ENCODE measurements around the gene PIGC.

Gene PIGC

GRCh38 chr1:172420385-172420784, 23.5 kb downstream of the PIGC start, which contains the start of gene C1orf105:
C1orf105 (plus strand) TSS chr1:172420685; CDS start chr1:172420886, 201 bp downstream.
- H3K4me3 ChIP-seq (ENCODE audit: low read depth, low read length) = no peak within 1 kb of the TSS
- no peak for DNase-seq (ENCODE audit: low read depth)
- no peak for TF ChIP-seq MYC (IDR thresholded peaks at IDR 0.05; ENCODE audit: low read depth, low read length)
- TF ChIP-seq, protein P1, sequence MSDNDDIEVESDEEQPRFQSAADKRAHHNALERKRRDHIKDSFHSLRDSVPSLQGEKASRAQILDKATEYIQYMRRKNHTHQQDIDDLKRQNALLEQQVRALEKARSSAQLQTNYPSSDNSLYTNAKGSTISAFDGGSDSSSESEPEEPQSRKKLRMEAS (IDR thresholded peaks at IDR 0.05; ENCODE audit: low read depth, low read length) = no peak
- no peak for TF ChIP-seq POLR2A (IDR thresholded peaks at IDR 0.05; ENCODE audit: extremely low read depth, insufficient read length)
- TF ChIP-seq, protein P2, sequence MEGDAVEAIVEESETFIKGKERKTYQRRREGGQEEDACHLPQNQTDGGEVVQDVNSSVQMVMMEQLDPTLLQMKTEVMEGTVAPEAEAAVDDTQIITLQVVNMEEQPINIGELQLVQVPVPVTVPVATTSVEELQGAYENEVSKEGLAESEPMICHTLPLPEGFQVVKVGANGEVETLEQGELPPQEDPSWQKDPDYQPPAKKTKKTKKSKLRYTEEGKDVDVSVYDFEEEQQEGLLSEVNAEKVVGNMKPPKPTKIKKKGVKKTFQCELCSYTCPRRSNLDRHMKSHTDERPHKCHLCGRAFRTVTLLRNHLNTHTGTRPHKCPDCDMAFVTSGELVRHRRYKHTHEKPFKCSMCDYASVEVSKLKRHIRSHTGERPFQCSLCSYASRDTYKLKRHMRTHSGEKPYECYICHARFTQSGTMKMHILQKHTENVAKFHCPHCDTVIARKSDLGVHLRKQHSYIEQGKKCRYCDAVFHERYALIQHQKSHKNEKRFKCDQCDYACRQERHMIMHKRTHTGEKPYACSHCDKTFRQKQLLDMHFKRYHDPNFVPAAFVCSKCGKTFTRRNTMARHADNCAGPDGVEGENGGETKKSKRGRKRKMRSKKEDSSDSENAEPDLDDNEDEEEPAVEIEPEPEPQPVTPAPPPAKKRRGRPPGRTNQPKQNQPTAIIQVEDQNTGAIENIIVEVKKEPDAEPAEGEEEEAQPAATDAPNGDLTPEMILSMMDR (IDR thresholded peaks at IDR 0.05; ENCODE audit: low read depth, low read length) = no peak

- DNase-seq (ENCODE audit: low read depth) = no peak
- TF ChIP-seq POLR2A (IDR thresholded peaks at IDR 0.05; ENCODE audit: extremely low read depth, insufficient read length) (no peak), MYC (IDR thresholded peaks at IDR 0.05; ENCODE audit: low read depth, low read length) (no peak)
- TF ChIP-seq, protein P1 (IDR thresholded peaks at IDR 0.05; ENCODE audit: low read depth, low read length) = no peak
- TF ChIP-seq, protein P2 (IDR thresholded peaks at IDR 0.05; ENCODE audit: low read depth, low read length) = no peak
- H3K4me3 ChIP-seq (ENCODE audit: low read depth, low read length) = no peak overlapping the region
Observed at GRCh38 chr1:172417557-172417956, 26.3 kb downstream of the PIGC start.

DNA sequence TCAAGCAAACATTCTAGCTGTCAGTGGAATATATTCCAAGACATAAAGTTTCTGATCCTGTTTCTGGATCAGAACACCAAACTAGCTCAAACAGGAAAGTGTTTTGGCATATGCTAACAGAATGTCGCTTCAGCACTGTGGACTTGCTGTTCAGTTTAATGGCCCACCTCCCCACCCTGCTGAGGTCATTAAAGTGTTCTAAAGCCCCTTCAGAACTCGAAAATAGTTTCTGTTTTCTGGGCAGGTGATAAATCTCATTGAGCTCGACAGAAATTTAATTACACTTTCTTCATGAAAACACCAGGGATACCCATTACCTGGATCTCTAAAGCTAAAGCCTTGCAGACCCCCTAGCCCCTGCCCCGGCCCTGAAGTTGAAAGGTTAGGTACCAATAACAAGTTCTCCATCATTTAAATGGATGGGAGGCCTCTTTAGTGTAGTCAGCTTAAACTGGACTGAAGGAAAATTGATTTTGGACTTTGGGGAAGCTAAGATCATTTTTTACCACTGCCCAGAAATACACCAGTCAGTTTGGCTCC, 27.3 kb downstream of the PIGC start:
- no peak overlapping the region for H3K4me3 ChIP-seq (ENCODE audit: low read depth, low read length)
- TF ChIP-seq, protein P2 (IDR thresholded peaks at IDR 0.05; ENCODE audit: low read depth, low read length) = no peak
- TF ChIP-seq, protein P1 (IDR thresholded peaks at IDR 0.05; ENCODE audit: low read depth, low read length) = no peak
- TF ChIP-seq POLR2A (IDR thresholded peaks at IDR 0.05; ENCODE audit: extremely low read depth, insufficient read length) (no peak), MYC (IDR thresholded peaks at IDR 0.05; ENCODE audit: low read depth, low read length) (no peak)
- DNase-seq (ENCODE audit: low read depth) = no peak

DNA sequence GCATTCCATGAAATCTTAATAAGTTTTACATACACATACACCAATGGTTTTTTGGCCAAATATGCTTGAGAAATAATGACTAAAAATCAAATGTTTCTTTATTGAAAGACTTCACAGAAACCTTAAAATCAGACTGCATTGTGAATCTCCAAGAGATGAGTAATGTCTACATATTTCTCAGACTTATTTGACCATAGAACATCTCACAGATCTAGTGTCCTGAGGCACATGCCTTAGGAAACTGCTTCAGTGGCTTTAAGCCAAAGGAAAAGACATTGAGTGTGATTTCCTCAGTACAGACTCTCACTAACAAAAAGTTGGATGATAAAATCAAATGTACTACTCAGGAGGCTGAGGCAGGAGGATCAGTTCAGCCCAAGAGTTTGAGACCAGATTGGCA, 29.5 kb downstream of the PIGC start:
- TF ChIP-seq POLR2A (IDR thresholded peaks at IDR 0.05; ENCODE audit: extremely low read depth, insufficient read length) = no peak
- TF ChIP-seq, protein P2 (IDR thresholded peaks at IDR 0.05; ENCODE audit: low read depth, low read length) = no peak
- TF ChIP-seq, protein P1 (IDR thresholded peaks at IDR 0.05; ENCODE audit: low read depth, low read length) = no peak
- no peak for TF ChIP-seq MYC (IDR thresholded peaks at IDR 0.05; ENCODE audit: low read depth, low read length)
- DNase-seq (ENCODE audit: low read depth) = no peak
- H3K4me3 ChIP-seq (ENCODE audit: low read depth, low read length) = no peak overlapping the region

GRCh38 chr1:172411791-172412338, 32.0 kb downstream of the PIGC start:
- TF ChIP-seq, protein P2 (IDR thresholded peaks at IDR 0.05; ENCODE audit: low read depth, low read length) = no peak
- TF ChIP-seq, protein P1 (IDR thresholded peaks at IDR 0.05; ENCODE audit: low read depth, low read length) = no peak
- TF ChIP-seq MYC (IDR thresholded peaks at IDR 0.05; ENCODE audit: low read depth, low read length) (no peak), POLR2A (IDR thresholded peaks at IDR 0.05; ENCODE audit: extremely low read depth, insufficient read length) (no peak)
- no peak for DNase-seq (ENCODE audit: low read depth)
- no peak overlapping the region for H3K4me3 ChIP-seq (ENCODE audit: low read depth, low read length)

Data from NB4 (cell line).